Left cardiac atrium (tissue), 4 donors: ENCODE measurements around the gene ITGA4. TPM values are rescaled to one million over a fixed set of nuclear protein-coding genes. Genes with fewer than 3 reads are reported as not detected.
"Not testable (repeated sequence)": the region's sequence is repeated elsewhere in the genome, so short reads cannot be mapped to it uniquely, and the experiment has no call there.

Source experiments
- ATAC-seq, 2 donors: fragments of 200-7000 bp; cut with Tn5 transposase; one replicate each; pipeline ENCODE4 v1.9.1; 2020; ENCODE audit warnings: mild to moderate bottlenecking in 2 of 2, moderate library complexity in 2 of 2
- DNase-seq: peaks from one replicate; pipeline ENCODE4 v3.0.0-alpha.2; 2020
- intact Hi-C, 2 donors: fragments of 100-400 bp; cut with DNase I; formaldehyde crosslinking; loops; one replicate each; pipeline versions ENCODE4 v1.14.1 to v1.15.1; 2022 to 2023
- long read RNA-seq: library from polyadenylated mRNA; unstranded; transcript quantifications from one replicate; pipeline ENCODE4 v2.0.0, GENCODE V29; 2021
- total RNA-seq, 2 donors: library from RNA; stranded (reverse); fragmentation: NEBNext Ultra II Directional; extraction: Animal tissue kit (Norgen Biotek cat#: 25700); gene quantifications; one replicate each; pipeline ENCODE4 v1.2.1, GENCODE V29; 2021
- donor health status: DM: no; HTN: yes; CAD: no.
- donor health status: DM: no; HTN: yes; CAD: no; lungs with severe emphysema.
- donor health status: DM: yes; HTN: yes; CAD: no.
- donor health status: Dilated cardiomyopathy.

The ITGA4 gene
- 1 to 10 TPM; 2.6 to 4.2 TPM for total RNA-seq
- long read RNA-seq, full-length matches to known transcripts, result 2 of 2 reads
- long read RNA-seq, partial matches to known transcripts, result 0 of 2 reads
- long read RNA-seq, other reads (novel, unspliced or antisense), result 0 of 2 reads

GRCh38 chr2:181457121-181457740, at the start of gene ITGA4:
Gene ITGA4, plus strand, starts transcription at chr2:181457386. Its CDS starts 269 bp downstream, at chr2:181457655.
- peak; percentile 76 for DNase-seq
- ATAC-seq, result peak; percentile 97 to 98
- intact Hi-C loops, result no loop called here

- intact Hi-C loops, result no loop called here
Measured at GRCh38 chr2:181408861-181409260, 48.3 kb upstream of the ITGA4 start.

GRCh38 chr2:181411105-181411849, 45.9 kb upstream of the ITGA4 start:
- intact Hi-C loops, result no loop called here
- DNase-seq, result no peak
- no peak for ATAC-seq

More at GRCh38 chr2:181408861-181409260, 48.3 kb upstream of the ITGA4 start:
- no peak for ATAC-seq
- DNase-seq, result no peak

- no peak for DNase-seq
- intact Hi-C loops, result no loop called here
- ATAC-seq, result no peak
Measured at GRCh38 chr2:181419129-181419855, 37.9 kb upstream of the ITGA4 start.

- DNase-seq, result no peak
- intact Hi-C loops, result no loop called here
- no peak for ATAC-seq
Measured at GRCh38 chr2:181420259-181421130, 36.7 kb upstream of the ITGA4 start.

GRCh38 chr2:181421131-181421458, 36.1 kb upstream of the ITGA4 start:
- intact Hi-C loops, result no loop called here
- no peak for ATAC-seq
- no peak for DNase-seq

GRCh38 chr2:181421464-181421863, 35.7 kb upstream of the ITGA4 start:
- intact Hi-C loops, result no loop called here
- no peak for DNase-seq
- no peak for ATAC-seq

GRCh38 chr2:181426672-181427071, 30.5 kb upstream of the ITGA4 start:
- intact Hi-C loops, result no loop called here
- DNase-seq (no peak), ATAC-seq (no peak)

- ATAC-seq, result no peak
- intact Hi-C loops, result no loop called here
- no peak for DNase-seq
Measured at GRCh38 chr2:181430406-181431118, 26.6 kb upstream of the ITGA4 start.

GRCh38 chr2:181431674-181432073, 25.5 kb upstream of the ITGA4 start:
- ATAC-seq (no peak), DNase-seq (no peak)
- intact Hi-C loops, result no loop called here

- ATAC-seq (no peak), DNase-seq (no peak)
- intact Hi-C loops, result no loop called here
Measured at GRCh38 chr2:181438261-181438660, 18.9 kb upstream of the ITGA4 start.

GRCh38 chr2:181440344-181440743, 16.8 kb upstream of the ITGA4 start:
- DNase-seq (no peak), ATAC-seq (no peak)
- intact Hi-C loops, result no loop called here

- DNase-seq (no peak), ATAC-seq (no peak)
- intact Hi-C loops, result no loop called here
Measured at GRCh38 chr2:181440919-181441318, 16.3 kb upstream of the ITGA4 start.

GRCh38 chr2:181441670-181442069, 15.5 kb upstream of the ITGA4 start:
- intact Hi-C loops, result no loop called here
- ATAC-seq (no peak), DNase-seq (no peak)

- ATAC-seq, result no peak
- no peak for DNase-seq
- intact Hi-C loops, result no loop called here
Measured at GRCh38 chr2:181444654-181445053, 12.5 kb upstream of the ITGA4 start.

GRCh38 chr2:181446985-181447384, 10.2 kb upstream of the ITGA4 start:
- no peak for DNase-seq
- ATAC-seq, result no peak
- intact Hi-C loops, result no loop called here

GRCh38 chr2:181449278-181449677, 7.9 kb upstream of the ITGA4 start:
- ATAC-seq, intact Hi-C loops: not testable (repeated sequence)

GRCh38 chr2:181454686-181455450, 2.3 kb upstream of the ITGA4 start:
- intact Hi-C loops, result no loop called here
- no peak for ATAC-seq

More at GRCh38 chr2:181449278-181449677, 7.9 kb upstream of the ITGA4 start:
- DNase-seq, result not testable (repeated sequence)

More at GRCh38 chr2:181454686-181455450, 2.3 kb upstream of the ITGA4 start:
- no peak for DNase-seq
